ENCODE data around the gene KIF18A.
"Not testable (repeated sequence)": the region's sequence is repeated elsewhere in the genome, so short reads cannot be mapped to it uniquely, and the experiment has no call there.

The KIF18A gene

DNA sequence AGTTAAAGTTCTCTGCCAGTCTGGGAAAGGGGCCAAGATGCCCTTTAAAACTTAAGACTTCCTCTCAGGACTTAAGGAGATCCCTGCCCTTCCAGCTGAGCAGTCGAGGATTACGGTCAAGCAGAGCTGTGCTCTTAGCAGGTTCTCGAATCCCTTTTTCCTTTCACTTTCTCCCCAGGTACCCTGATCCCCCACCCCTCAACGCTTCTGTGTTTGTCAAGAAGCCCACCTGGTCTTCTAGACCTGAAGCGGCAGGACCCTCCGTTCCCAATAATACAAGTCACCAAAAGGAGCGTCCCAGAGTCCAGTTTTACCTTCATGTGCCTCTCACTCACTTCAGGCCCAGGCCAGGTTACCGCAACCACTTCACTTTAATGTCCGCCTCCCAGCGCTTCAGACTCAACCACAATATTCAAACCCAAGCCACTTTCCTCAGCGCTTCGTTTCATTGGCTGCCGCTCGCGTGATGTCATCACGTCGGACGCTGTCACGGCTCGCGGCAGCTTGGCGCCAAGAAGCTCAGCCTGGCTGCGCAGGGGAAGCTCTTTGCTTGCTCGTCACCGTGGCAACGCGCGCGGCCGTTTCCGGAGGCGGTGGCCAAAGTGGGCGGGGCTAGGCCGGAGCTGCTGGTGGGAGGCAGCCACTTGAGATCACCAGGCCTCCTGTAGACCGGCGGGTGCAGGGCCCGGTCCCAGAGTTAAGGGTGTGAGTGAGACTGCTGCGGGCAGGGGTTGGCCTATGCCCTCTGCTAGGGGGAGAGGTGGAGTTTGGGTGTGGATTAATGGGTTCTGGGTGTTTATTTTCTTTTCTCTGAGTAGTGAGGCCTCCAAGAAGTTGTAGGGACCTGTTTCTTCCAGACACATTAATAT lies at the start of gene KIF18A, which contains the start of gene METTL15:
TSS of gene KIF18A (minus strand) at position 407 of the 869 bp plus-strand sequence. CDS start 10,209 bp downstream, outside the sequence.
TSS of gene METTL15 (plus strand) at position 639 of the 869 bp plus-strand sequence. CDS start 4,947 bp downstream, outside the sequence.
- DNase-seq (ENCODE audit: extremely low read depth in 1 of 2, low read depth in 1 of 2) = peak; percentile 94 to 97

GRCh38 chr11:28153586-28153985 lies 45.6 kb upstream of the KIF18A start:
- no peak for DNase-seq (ENCODE audit: extremely low read depth in 1 of 2, low read depth in 1 of 2)

DNA sequence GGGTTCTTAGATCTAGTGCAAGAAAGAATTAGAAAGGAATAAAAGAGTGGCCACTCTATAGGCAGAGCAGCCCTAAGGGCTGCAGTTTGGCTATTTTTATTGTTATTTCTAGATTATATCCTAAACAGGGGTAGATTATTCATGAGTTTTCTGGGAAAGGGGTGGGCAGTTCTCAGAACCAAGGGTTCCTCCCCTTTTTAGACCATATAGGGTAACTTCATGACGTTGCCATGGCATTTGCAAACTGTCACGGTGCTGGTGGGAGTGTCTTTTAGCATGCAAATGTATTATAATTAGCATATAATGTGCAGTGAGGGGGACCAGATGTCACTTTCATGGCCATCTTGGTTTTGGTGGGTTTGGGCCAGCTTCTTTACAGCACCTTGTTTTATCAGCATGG lies 44.8 kb upstream of the KIF18A start:
- DNase-seq (ENCODE audit: extremely low read depth in 1 of 2, low read depth in 1 of 2) = no peak

- DNase-seq (ENCODE audit: extremely low read depth in 1 of 2, low read depth in 1 of 2) = no peak
Observed at GRCh38 chr11:28146123-28146751, 38.3 kb upstream of the KIF18A start.

GRCh38 chr11:28144808-28145207 lies 36.9 kb upstream of the KIF18A start:
- no peak for DNase-seq (ENCODE audit: extremely low read depth in 1 of 2, low read depth in 1 of 2)

DNA sequence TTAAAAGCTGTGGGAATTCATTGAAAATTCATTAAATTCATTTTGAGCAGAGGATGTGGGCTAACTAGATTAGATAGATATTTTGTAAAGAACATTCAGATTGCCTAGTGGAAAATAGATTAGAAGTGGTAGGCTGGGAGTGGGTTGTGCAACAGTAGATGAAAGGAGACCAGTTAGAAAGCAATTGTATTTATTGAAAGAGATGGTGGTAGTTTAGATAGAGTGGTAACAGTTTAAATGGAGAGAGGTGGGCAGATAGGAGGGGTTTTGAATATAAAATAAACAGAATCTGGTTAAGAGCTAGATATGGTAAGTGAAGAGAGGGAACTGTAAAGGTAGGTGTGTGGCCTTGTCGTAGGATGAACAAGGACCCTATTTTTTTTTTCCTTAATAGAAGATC lies 34.8 kb upstream of the KIF18A start:
- DNase-seq (ENCODE audit: extremely low read depth in 1 of 2, low read depth in 1 of 2) = no peak

- no peak for DNase-seq (ENCODE audit: extremely low read depth in 1 of 2, low read depth in 1 of 2)
Observed at GRCh38 chr11:28140689-28141455, 32.9 kb upstream of the KIF18A start.

- no peak for DNase-seq (ENCODE audit: extremely low read depth in 1 of 2, low read depth in 1 of 2)
Observed at GRCh38 chr11:28139841-28140415, 32.0 kb upstream of the KIF18A start.

GRCh38 chr11:28137832-28138231 lies 29.9 kb upstream of the KIF18A start:
- DNase-seq (ENCODE audit: extremely low read depth in 1 of 2, low read depth in 1 of 2) = no peak

- DNase-seq (ENCODE audit: extremely low read depth in 1 of 2, low read depth in 1 of 2) = no peak
Observed at GRCh38 chr11:28137366-28137765, 29.4 kb upstream of the KIF18A start.

GRCh38 chr11:28136157-28136556 lies 28.2 kb upstream of the KIF18A start:
- DNase-seq (ENCODE audit: extremely low read depth in 1 of 2, low read depth in 1 of 2) = not testable (repeated sequence)

DNA sequence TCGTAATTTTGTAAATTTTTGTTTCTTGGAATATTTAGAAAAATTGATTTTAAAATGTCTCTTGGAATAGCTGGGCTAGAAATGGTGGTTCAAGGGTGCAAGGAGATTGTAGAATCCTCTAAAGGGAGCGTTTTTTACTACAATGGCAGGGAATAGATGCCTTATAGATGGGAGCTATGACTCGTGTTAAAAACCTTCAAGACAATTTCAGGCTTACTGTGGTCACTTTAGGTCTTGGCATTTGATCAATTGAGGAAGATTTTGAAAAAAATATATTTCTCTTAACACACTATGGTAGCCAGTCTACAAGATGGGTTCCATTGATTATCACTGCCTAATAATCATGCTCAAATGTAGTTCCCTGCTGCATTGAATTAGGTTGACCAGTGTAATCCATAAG lies 25.2 kb upstream of the KIF18A start:
- DNase-seq (ENCODE audit: extremely low read depth in 1 of 2, low read depth in 1 of 2) = no peak

- no peak for DNase-seq (ENCODE audit: extremely low read depth in 1 of 2, low read depth in 1 of 2)
Observed at GRCh38 chr11:28132548-28132947, 24.6 kb upstream of the KIF18A start.

GRCh38 chr11:28123151-28123581 lies 15.2 kb upstream of the KIF18A start:
- DNase-seq (ENCODE audit: extremely low read depth in 1 of 2, low read depth in 1 of 2) = no peak

DNA sequence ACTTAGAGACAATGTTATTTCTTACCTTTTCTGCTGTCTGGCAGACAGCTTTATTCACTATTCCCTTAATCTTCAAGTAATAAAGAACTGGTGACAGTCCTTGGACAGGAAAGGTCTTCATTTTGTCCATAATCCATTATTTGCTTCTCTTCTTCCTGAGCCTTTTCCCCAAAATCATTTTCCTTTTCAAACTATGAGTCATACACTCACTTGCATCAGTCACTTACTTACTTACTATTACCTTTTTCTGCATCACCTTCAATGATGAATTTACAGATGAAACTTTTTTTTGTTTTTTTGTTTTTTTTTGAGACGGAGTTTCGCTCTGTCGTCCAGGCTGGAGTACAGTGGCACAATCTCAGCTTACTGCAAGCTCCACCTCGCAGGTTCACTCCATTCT lies 9.8 kb upstream of the KIF18A start:
- no peak for DNase-seq (ENCODE audit: extremely low read depth in 1 of 2, low read depth in 1 of 2)

DNA sequence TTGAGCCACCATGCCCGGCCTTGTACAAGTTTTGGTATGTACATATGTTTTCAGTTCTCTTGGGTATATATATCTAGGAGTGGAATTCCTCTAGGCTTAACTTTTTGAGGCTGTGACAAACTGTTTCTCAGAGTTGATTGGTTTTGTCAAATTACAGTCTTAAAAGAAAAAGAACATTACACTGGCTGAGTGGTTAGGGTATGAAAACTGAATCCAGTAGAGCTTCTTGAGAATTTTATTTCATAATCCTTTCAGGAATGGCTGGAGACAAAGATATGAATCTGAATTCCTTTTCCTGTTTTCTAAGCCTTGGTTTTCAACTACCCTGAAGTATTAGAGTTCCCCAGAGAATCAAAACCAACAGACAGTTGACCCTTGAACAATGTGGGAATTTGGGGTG lies 6.8 kb upstream of the KIF18A start:
- DNase-seq (ENCODE audit: extremely low read depth in 1 of 2, low read depth in 1 of 2) = no peak

GRCh38 chr11:28114116-28114515 lies 6.2 kb upstream of the KIF18A start:
- no peak for DNase-seq (ENCODE audit: extremely low read depth in 1 of 2, low read depth in 1 of 2)

DNA sequence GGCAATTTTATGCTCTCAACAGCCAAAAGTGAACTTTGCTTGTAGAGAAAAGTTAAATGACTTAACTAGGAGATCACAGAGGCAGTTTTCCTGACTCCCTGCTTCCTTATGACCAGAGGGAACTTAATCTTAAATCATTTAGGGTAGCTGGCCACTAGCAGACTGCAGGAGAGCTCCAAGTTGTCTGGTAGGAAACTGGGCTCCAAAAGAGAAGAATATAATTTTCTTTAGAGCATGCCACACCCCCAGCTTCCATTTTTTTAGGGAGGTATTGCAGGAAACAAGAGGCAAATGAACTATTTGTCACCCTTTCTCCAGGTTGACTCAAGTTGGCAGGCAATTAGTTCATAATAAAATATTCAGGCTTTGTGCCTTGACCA lies 2.9 kb upstream of the KIF18A start:
- no peak for DNase-seq (ENCODE audit: extremely low read depth in 1 of 2, low read depth in 1 of 2)

GRCh38 chr11:28110108-28110820 lies 2.3 kb upstream of the KIF18A start:
- peak; percentile 18 to 37 for DNase-seq (ENCODE audit: extremely low read depth in 1 of 2, low read depth in 1 of 2)

DNA sequence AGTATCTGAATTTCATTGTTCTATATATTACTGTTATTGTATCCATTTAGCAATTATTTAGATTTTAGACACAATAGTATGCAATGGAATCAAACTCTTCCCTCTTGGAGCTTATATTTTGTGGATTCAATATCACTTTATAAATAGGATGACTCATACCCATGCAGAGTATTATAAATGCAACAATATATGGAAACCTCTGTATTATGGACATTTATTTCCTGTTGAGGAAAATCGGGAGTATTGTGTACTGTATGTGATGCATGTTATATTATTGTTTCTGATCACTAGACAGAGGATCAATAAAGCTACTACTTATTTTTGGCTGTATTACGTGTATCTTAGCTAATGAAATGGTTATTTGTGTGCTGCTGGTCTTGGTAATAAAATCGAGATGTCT lies 1.0 kb upstream of the KIF18A start:
- DNase-seq (ENCODE audit: extremely low read depth in 1 of 2, low read depth in 1 of 2) = no peak

Data from activated CD8-positive, alpha-beta memory T cell treated with anti-CD3 and anti-CD28 coated beads for 1 hour (primary cell).